CD4-positive, alpha-beta T cell (primary cell): Measurements from ENCODE around the gene HMCN1. TPM values are rescaled to one million over a fixed set of nuclear protein-coding genes. Genes with fewer than 3 reads are reported as not detected.

Source experiments
- ATAC-seq: fragments of 200-7000 bp; cut with Tn5 transposase; one replicate; pipeline ENCODE4 v1.10.0; 2022; ENCODE audit warnings: mild to moderate bottlenecking; ENCODE audit not compliant: poor library complexity
- CTCF ChIA-PET: fragments of 350-600 bp; sonication (Branson Sonifier 250); formaldehyde crosslinking; loops from one replicate; lab custom pipeline; 2021; ENCODE audit warnings: antibody characterized with exemption, inconsistent platforms; lab: Charles Lee
- POLR2A ChIA-PET: fragments of 350-600 bp; sonication (Branson Sonifier 250); formaldehyde crosslinking; loops from one replicate; lab custom pipeline; 2021; ENCODE audit warnings: antibody characterized with exemption, inconsistent platforms; lab: Charles Lee
- DNase-seq, 14 experiments: peaks; one replicate each; pipeline ENCODE4 v3.0.0-alpha.2; 2013 to 2020; ENCODE audit warnings: mixed read lengths in 2 of 14
- H3K27ac ChIP-seq, 2 donors: one replicate each; pipeline versions ENCODE4 v1.5.1 to v1.7.0; 2013; ENCODE audit warnings: low read length in 2 of 2, low read depth in 1 of 2, mild to moderate bottlenecking in 1 of 2
- H3K27me3 ChIP-seq, 2 experiments: 1 replicate in 1 of 2; 2 replicates in 1 of 2; pipeline versions ENCODE4 v1.6.1 to v1.7.0; 2013; ENCODE audit warnings: low read length in 2 of 2, control low read depth in 1 of 2, mild to moderate bottlenecking in 1 of 2, moderate library complexity in 1 of 2; ENCODE audit not compliant: insufficient read depth in 2 of 2, control insufficient read depth in 1 of 2
- H3K36me3 ChIP-seq: one replicate; pipeline ENCODE4 v1.6.1; 2013; ENCODE audit warnings: low read length, control low read depth; ENCODE audit not compliant: insufficient read depth
- H3K4me1 ChIP-seq: one replicate; pipeline ENCODE4 v1.6.1; 2013; ENCODE audit warnings: low read length, control low read depth; ENCODE audit not compliant: insufficient read depth
- H3K4me3 ChIP-seq: one replicate; pipeline ENCODE4 v1.5.1; 2013; ENCODE audit warnings: mild to moderate bottlenecking, low read length, moderate library complexity
- H3K9me3 ChIP-seq, 2 experiments: 1 replicate in 1 of 2; 2 replicates in 1 of 2; pipeline versions ENCODE4 v1.6.1 to v1.7.0; 2013; ENCODE audit warnings: low read length in 2 of 2, mild to moderate bottlenecking in 2 of 2, control low read depth in 1 of 2, moderate library complexity in 1 of 2; ENCODE audit not compliant: control insufficient read depth in 1 of 2, insufficient read depth in 1 of 2
- H3K27ac Mint-ChIP-seq: one replicate; pipeline ENCODE4 v1.8.0; 2020; ENCODE audit warnings: mixed read lengths
- H3K27me3 Mint-ChIP-seq: one replicate; pipeline ENCODE4 v1.8.0; 2021; ENCODE audit warnings: mixed read lengths
- H3K36me3 Mint-ChIP-seq: one replicate; pipeline ENCODE4 v1.8.0; 2021; ENCODE audit warnings: low read depth, mixed read lengths
- H3K4me1 Mint-ChIP-seq: one replicate; pipeline ENCODE4 v1.8.0; 2021; ENCODE audit warnings: low read depth, mixed read lengths
- H3K4me3 Mint-ChIP-seq: one replicate; pipeline ENCODE4 v1.8.0; 2020; ENCODE audit warnings: mild to moderate bottlenecking, mixed read lengths
- H3K9me3 Mint-ChIP-seq: one replicate; pipeline ENCODE4 v1.8.0; 2020; ENCODE audit warnings: mixed read lengths
- intact Hi-C, 2 experiments: fragments of 100-400 bp; cut with DNase I in 1 of 2; cut with micrococcal nuclease in 1 of 2; formaldehyde crosslinking; loops; one replicate each; pipeline versions ENCODE4 v1.15.1 to v1.9.0; 2023 to 2025; cut with DNase I, micrococcal nuclease
- total RNA-seq, 174 experiments: library from RNA in 2 of 174; stranded (reverse) in 2 of 174; gene quantifications; one replicate each; pipeline ENCODE4 v1.2.3 and lab custom pipeline; 2021 to 2026
- TF ChIP-seq, protein P1 (sequence below): fragments of 200-600 bp; IDR thresholded peaks from one replicate; pipeline ENCODE4 v1.8.0; 2022; ENCODE audit warnings: antibody characterized with exemption, mild to moderate bottlenecking

The HMCN1 gene
- total RNA-seq, 2 experiments from 2014 or later = 0.14 TPM

DNA sequence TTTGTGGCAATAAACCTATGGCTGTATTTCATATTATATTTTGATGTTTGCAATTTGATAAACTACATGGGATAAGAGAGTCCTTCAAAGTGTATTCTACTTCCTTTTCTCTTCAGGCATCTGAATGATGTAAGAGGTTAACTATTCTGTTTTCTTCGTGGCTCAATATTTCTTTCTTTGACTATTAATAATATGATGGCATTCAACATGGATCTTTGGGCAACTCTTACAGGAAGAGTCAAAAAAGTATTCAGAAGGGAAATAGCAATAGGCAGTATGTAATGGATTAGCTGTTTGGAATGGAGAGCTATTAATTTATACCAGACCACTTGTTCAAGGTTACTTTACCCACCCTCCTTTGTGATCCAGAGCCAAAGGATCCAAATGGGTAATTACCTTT is 74.4 kb downstream of the HMCN1 start:
- ATAC-seq (no peak), DNase-seq (no peak)
- intact Hi-C loops = no loop called here
- Mint-ChIP-seq H3K27me3 (peaks cover 22% of the 10 kb centered on the region), H3K27ac (no peak overlapping the region), H3K4me3 (no peak overlapping the region), H3K4me1 (no peaks in the 10 kb centered on the region), H3K9me3 (no peaks in the 10 kb centered on the region), H3K36me3 (no peaks in the 10 kb centered on the region)
- H3K27ac ChIP-seq = no peak overlapping the region
- TF ChIP-seq, protein P1, sequence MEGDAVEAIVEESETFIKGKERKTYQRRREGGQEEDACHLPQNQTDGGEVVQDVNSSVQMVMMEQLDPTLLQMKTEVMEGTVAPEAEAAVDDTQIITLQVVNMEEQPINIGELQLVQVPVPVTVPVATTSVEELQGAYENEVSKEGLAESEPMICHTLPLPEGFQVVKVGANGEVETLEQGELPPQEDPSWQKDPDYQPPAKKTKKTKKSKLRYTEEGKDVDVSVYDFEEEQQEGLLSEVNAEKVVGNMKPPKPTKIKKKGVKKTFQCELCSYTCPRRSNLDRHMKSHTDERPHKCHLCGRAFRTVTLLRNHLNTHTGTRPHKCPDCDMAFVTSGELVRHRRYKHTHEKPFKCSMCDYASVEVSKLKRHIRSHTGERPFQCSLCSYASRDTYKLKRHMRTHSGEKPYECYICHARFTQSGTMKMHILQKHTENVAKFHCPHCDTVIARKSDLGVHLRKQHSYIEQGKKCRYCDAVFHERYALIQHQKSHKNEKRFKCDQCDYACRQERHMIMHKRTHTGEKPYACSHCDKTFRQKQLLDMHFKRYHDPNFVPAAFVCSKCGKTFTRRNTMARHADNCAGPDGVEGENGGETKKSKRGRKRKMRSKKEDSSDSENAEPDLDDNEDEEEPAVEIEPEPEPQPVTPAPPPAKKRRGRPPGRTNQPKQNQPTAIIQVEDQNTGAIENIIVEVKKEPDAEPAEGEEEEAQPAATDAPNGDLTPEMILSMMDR = no peak
- H3K4me1 ChIP-seq = no peaks in the 10 kb centered on the region
- no peaks in the 10 kb centered on the region for H3K9me3 ChIP-seq
- no peaks in the 10 kb centered on the region for H3K27me3 ChIP-seq
- no peak overlapping the region for H3K4me3 ChIP-seq
- H3K36me3 ChIP-seq = no peaks in the 10 kb centered on the region
- ChIA-PET POLR2A (no interaction called here), CTCF (no interaction called here)

DNA sequence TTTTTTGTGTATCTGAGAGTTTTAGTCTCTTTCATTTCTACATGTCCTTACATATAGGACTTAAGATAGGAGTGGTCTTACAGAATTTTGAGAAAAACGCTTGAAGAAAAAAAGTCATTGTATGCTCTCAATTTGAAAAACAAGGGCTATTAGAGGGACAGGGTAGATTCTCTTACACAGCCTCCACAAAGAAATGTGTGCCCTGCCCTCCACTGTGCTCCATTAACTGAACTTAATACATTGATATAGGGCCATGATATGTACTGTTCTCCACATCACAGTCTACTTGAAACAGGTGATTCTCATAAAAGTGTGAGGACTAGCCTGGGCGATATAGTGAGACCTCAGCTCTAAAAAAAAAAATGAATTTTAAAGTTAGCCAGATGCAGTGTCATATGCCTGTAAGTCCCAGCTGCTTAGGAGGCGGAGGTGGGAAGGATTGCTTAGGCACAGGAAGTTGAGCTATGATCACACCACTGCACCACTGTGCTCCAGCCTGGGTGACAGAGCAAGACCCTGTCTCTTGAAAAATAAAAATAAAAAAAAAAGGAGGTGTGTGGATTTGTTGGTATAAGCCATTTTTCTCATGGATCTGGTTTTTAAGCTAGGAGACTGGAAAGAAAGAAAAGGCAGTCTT is 77.0 kb downstream of the HMCN1 start:
- no peak overlapping the region for H3K4me3 Mint-ChIP-seq
- Histone ChIP-seq H3K36me3 (no peaks in the 10 kb centered on the region), H3K9me3 (no peaks in the 10 kb centered on the region), H3K27me3 (no peaks in the 10 kb centered on the region), H3K4me1 (no peaks in the 10 kb centered on the region), H3K27ac (no peak overlapping the region), H3K4me3 (no peak overlapping the region)
- ChIA-PET POLR2A (no interaction called here), CTCF (no interaction called here)
- H3K9me3 Mint-ChIP-seq = no peaks in the 10 kb centered on the region
- H3K36me3 Mint-ChIP-seq = no peaks in the 10 kb centered on the region
- no peak for ATAC-seq
- intact Hi-C loops = loop anchor here (10.0 kb wide), 2 partner anchors 514 to 1174 kb away; no protein-coding TSS in a partner anchor
- H3K4me1 Mint-ChIP-seq = no peaks in the 10 kb centered on the region
- TF ChIP-seq, protein P1 = no peak
- H3K27ac Mint-ChIP-seq = no peak overlapping the region
- H3K27me3 Mint-ChIP-seq = peaks cover 17% of the 10 kb centered on the region
- DNase-seq = no peak

DNA sequence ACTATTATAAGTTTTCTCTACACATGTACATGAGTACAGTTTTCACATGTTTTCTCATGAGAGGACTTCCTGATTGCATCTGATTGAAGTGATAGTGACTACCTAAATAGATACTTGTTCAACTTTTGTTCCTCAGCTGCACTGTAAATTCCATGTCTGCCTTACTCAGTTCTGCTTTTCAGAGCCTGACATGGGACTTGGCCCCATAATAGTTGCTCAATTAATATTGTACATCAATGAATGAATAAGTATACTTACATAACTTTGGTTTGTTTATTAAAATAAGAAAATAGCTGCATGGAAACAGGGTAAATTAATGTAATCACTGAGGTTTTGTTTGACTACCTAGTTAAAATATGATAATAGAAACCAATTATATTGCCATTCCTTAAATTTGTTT is 78.7 kb downstream of the HMCN1 start:
- Histone ChIP-seq H3K36me3 (no peaks in the 10 kb centered on the region), H3K27ac (no peak overlapping the region), H3K27me3 (no peaks in the 10 kb centered on the region), H3K9me3 (no peaks in the 10 kb centered on the region), H3K4me3 (no peak overlapping the region), H3K4me1 (no peaks in the 10 kb centered on the region)
- ChIA-PET CTCF (no interaction called here), POLR2A (no interaction called here)
- Mint-ChIP-seq H3K27me3 (peaks cover 16% of the 10 kb centered on the region), H3K27ac (no peak overlapping the region), H3K4me1 (no peaks in the 10 kb centered on the region), H3K9me3 (no peaks in the 10 kb centered on the region), H3K4me3 (no peak overlapping the region), H3K36me3 (no peaks in the 10 kb centered on the region)
- ATAC-seq (no peak), DNase-seq (no peak)
- TF ChIP-seq, protein P1 = no peak
- intact Hi-C loops = loop anchor here (1.0 to 10.0 kb wide), 3 partner anchors 399 to 1172 kb away; no protein-coding TSS in a partner anchor
